GM19324 (cell line): Measurements from ENCODE around the gene IL27RA.

Experiments used
- ATAC-seq: cut with Tn5 transposase; IDR thresholded peaks from one replicate; pipeline ENCODE4 v1.9.1; 2021; ENCODE audit warnings: mild to moderate bottlenecking, moderate library complexity; ENCODE audit not compliant: unreplicated experiment, low FRiP score

The IL27RA gene

GRCh38 chr19:14081797-14082674 is 50.5 kb downstream of the IL27RA start:
- no peak for ATAC-seq

GRCh38 chr19:14082675-14082960 is 51.1 kb downstream of the IL27RA start:
- no peak for ATAC-seq

GRCh38 chr19:14085309-14085995 is 53.9 kb downstream of the IL27RA start, which contains the start of gene C19orf67:
TSS of gene C19orf67 (minus strand) at chr19:14085783. CDS start at chr19:14085627, 156 bp downstream.
- ATAC-seq, result no peak

GRCh38 chr19:14086098-14086497 is 54.5 kb downstream of the IL27RA start:
- no peak for ATAC-seq

- ATAC-seq, result no peak
Measured at GRCh38 chr19:14088634-14089411, 57.3 kb downstream of the IL27RA start.

- ATAC-seq, result no peak
Measured at GRCh38 chr19:14089412-14089661, 57.8 kb downstream of the IL27RA start.

GRCh38 chr19:14089662-14090508 is 58.3 kb downstream of the IL27RA start:
- peak; percentile 29 for ATAC-seq

GRCh38 chr19:14090509-14091080 is 59.0 kb downstream of the IL27RA start, which contains the start of gene SAMD1:
TSS of gene SAMD1 (minus strand) at chr19:14090751.
- peak; percentile 50 for ATAC-seq

- ATAC-seq, result peak; percentile 65
Measured at GRCh38 chr19:14091081-14091812, 59.7 kb downstream of the IL27RA start.

GRCh38 chr19:14091813-14092462 is 60.4 kb downstream of the IL27RA start:
- ATAC-seq, result no peak

GRCh38 chr19:14093117-14093823 is 61.7 kb downstream of the IL27RA start:
- ATAC-seq, result no peak

- ATAC-seq, result no peak
Measured at GRCh38 chr19:14094854-14095253, 63.3 kb downstream of the IL27RA start.

GRCh38 chr19:14096272-14096992 is 64.9 kb downstream of the IL27RA start:
- ATAC-seq, result no peak

GRCh38 chr19:14097532-14098151 is 66.1 kb downstream of the IL27RA start:
- no peak for ATAC-seq

GRCh38 chr19:14101003-14101545 is 69.5 kb downstream of the IL27RA start:
- ATAC-seq, result no peak

GRCh38 chr19:14102102-14102696 is 70.6 kb downstream of the IL27RA start:
- ATAC-seq, result no peak

GRCh38 chr19:14102756-14103155 is 71.2 kb downstream of the IL27RA start:
- ATAC-seq, result no peak
